HG02840 (cell line): ENCODE results near the gene KHDRBS2.

Experiments used
- ATAC-seq: cut with Tn5 transposase; IDR thresholded peaks from one replicate; pipeline ENCODE4 v1.9.1; 2021; ENCODE audit warnings: mild to moderate bottlenecking, moderate library complexity, moderate number of reproducible peaks; ENCODE audit not compliant: unreplicated experiment, low FRiP score

KHDRBS2 gene

DNA sequence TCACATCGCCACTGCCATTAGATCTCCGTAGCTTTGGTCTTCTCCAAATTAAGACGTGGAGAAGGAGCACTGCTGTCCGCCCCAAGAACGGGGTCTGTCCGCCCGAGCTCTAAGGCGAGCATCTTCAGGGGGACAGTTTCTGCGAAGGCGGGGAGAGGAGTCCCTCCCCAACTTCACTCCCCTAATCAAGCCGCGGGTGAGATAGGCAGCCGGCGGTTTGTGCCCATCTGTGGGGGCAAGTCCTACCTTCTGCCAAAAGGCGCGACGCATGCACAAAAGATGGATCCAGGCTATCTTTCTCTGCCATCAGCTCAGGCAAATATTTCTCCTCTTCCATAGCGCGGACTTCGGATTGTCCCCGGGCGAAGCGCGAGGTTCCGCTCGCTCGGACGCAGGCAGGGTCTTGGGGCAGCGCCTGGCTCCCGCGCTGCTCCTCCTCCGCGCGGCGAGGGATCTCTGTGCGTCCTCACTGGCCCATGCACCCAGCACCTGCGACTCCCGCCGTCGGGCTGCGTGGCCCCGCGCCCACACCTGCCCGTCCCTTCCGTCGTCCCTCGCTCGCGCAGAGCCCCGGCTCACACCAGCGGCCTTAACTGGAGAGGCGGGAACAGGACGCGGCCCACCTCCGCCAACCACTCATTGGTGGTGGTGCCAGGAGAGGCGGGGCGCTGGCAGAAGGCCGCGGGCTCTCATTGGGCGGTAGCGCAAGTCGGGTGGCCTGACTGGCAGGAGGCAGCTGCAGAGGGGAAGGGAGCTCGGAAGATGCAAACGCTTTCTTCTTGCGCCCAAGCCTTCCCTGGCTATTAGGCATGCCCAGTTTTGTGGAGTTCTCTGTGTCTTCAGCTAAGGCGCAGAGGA, at the start of gene KHDRBS2:
Gene KHDRBS2, minus strand, starts transcription at position 614 of the 858 bp plus-strand sequence.
- peak; percentile 100 for ATAC-seq

DNA sequence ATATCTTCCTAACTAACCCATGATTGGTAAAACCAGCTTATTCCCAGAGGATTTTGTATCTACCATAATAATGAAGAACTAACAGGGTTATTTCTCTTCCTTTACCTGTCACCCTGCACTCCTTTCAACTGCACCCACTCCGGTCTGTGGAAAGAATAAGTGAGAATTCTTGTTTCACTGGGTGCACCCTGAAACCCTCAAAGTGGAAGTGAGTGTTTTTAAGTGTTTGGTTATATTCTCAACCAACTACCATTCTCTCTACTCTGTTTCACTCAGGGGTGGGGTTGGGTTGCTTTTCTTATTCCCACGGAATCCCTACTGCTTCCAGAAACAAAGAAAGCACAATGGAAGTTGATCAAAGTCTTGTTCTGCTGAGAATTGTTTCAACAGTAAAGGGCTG, 42.6 kb upstream of the KHDRBS2 start:
- no peak for ATAC-seq

DNA sequence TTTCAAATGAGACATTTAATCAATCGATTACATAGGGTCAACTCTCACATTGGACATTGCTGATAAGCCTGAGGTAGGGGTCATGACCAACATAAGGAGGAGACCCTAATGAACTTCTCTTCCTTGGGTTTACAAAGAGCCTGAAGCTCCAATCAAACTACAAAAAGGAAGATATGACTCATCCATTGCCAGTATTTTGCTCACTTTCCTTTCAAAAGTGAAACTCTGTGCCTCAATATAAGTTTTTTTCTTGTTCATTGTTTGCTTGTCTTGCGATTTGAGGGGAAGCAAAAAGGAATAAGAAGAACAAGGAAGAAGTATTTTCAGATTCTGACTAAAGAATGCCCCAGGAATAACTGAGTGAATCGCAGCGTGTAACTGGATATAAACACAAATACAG, 38.8 kb upstream of the KHDRBS2 start:
- no peak for ATAC-seq

DNA sequence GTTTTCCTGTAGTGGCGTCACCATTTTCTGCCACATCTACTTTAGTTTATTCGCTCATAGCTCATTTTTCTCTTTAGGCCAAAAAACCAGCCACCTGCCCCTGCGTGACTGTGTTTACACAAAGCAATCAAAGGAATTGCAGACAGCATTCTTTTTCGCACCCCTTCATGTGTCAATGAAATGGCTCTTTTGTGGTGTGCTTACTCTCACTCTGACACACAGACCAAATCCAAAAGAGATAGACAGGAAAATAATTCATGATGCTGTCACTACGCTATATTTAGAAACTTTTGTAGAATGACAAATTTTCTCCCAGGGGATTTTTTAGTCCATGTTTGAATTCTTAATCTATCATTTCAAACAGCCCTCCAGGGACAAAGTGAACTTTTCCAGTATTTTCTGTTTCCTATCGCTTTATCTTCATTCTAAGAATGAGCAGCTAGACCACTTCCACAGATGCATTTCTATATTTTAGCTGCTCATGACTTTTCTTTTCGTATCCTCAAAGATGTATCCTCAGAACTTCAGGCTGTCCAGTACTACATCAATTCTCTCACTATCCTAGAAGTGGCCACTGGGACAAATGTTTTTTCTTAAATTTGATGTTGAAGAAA, 37.9 kb upstream of the KHDRBS2 start:
- no peak for ATAC-seq

DNA sequence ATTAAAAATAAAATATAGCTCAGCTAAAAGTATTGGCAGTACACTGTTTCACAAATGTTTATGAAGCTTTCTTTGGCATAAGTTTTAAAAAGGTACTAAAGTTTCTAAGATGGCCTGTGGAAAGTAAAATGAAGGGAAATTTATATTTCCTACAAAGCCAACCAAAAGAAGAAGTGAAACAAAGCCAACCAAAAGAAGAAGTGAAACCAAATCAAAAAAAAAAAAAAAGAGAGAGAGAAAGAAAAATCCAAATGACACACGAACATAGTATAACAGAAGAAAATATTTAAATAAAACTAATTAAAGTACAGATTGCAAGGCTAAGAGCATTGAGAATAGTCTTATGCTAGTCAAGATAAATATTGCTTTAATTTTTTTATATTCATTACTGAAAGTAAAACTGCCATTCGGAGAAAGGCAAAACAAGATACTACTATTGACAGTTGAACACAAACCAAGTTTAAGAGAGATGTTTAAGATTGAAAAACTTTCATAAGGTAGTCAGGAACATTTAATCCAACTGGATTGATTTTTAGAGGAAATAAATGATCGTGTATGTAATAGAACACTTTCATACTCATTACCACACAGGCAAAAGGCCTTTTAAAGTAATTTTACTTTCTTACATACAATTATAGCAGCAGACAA, 12.8 kb upstream of the KHDRBS2 start:
- ATAC-seq: peak; percentile 91

DNA sequence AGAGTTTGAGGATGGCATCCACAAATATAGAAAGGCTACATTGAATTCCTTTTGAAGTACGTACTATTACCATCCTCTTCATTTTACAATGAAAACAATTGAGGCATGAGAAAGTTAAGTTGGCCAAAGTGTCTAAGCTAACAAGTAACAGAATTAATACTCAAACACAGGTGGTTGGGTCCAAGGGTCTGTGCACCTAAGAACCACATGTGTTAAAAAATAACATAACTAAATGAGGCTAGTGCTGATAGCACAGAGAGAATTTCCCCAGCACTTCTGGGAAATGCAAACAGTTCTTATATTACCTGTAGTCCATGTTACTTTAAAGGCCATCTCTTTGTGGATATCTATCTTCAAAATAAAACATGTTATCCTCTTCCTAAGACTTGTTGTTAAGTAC, 10.5 kb upstream of the KHDRBS2 start:
- no peak for ATAC-seq

DNA sequence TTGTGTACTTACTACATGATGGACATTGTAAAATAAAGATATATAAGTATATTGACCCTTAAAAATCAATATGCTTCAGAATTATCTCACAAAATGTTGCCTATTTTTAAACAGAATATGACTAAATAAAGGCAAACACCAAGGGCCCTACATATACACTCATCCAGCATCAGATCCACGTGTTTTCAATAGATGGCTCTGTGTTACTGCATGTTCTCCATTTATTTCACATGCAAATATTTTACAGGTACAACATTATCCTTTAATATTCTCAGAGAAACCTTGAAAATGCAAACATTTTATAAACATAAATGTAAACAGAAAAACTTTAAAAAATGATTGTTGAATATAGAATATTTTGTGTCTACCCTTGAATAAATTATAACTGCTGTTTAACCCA, 2.9 kb upstream of the KHDRBS2 start:
- ATAC-seq: no peak

DNA sequence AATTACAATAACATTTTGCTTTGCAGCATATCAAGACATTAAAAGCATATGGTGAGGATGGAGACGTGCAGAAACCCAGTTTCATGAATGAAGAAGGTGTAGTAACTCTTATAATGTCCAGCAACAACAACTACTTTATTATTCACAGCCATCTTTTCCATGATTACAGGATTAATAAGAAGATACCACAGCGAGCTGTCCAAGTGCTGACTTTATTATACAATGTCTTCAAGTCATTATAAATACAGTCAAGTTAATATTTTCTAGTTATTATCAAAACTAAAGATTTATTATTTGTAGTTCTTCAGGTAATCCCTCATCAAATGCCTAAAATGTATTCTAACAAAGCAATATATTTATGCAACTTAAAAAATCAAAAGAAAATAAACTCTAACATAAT, 2.5 kb upstream of the KHDRBS2 start:
- ATAC-seq: no peak

DNA sequence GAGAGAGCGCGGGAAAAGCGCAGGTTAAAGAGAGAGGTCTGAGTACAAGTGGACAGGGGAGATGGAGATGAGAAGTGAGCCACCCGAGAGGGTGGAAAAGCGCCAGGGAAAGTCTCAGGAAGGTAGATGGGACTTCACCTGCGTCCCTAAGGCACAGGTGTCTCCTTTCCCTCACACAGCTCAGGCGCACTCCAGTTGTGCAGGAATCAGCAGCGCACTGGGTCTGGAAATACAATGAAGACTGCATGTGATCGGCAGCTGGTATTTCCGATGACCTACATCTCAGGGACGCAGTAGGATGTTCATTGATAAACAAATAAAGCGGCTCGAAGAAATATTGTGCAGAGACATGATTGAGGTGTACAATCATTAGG, 432 bp upstream of the KHDRBS2 start:
- ATAC-seq: peak; percentile 6

DNA sequence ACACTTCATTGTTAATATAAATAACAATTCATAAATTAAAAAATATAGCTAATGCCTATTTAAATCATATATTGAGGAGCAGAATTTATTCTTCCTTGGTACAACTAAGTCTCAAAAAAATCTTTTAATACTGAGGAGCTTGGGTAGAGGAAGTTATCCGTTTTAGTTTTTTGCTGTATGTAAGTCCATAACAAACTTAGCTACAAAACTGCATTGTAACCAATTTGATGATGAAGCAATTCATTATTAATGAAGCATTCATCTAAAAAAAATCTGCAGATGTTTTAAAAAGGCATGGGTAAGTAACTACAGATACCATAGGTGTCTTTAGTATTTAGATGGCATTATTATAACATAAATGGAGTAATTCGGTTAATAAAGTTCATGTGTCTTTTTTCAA, 1.3 kb downstream of the KHDRBS2 start:
- no peak for ATAC-seq

DNA sequence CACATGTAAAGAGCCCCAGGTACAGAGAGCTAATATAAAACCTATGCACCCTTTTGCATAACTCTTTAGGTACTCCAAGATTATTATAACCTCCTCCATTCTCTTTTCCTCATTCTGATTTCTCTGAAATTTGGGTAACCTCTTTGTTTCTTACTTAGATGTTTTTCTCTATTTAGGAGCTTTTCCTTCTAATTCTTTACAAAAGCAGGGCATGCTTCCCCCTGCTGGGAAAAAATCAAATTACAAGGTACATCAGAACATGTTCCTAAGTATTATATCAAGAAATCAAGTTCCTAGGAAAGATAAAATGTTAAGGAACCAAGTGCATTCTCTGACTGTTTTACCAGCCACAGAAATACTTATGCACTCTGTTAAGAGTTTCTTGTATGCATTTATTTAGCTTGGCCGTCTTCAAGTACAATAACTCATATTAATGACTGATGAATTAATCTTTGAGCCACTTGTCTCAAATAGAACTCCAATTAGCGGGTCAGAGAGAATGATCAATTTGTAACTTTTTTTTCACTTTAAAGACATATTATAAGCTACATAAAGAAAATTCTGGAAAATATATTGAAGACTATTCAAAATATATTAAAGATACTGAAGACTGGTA, 2.1 kb downstream of the KHDRBS2 start:
- no peak for ATAC-seq

DNA sequence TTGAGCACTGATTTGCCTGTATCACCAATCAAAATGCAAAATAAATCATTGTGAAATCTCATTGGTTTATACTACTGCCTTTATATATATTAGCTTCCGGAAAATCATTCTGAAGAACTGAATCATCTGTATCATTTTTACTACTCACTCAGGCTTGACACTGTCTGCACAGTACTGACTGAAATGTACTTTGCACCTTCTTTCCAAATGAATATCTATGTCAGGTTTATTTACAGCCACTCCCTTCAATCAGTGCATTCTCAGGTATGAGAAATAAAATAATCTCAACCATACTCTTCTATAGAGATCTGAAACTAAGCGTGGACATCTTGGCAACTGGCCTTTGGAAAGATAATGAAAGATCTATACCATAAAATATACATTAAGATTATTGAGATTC, 2.7 kb downstream of the KHDRBS2 start:
- ATAC-seq: no peak

DNA sequence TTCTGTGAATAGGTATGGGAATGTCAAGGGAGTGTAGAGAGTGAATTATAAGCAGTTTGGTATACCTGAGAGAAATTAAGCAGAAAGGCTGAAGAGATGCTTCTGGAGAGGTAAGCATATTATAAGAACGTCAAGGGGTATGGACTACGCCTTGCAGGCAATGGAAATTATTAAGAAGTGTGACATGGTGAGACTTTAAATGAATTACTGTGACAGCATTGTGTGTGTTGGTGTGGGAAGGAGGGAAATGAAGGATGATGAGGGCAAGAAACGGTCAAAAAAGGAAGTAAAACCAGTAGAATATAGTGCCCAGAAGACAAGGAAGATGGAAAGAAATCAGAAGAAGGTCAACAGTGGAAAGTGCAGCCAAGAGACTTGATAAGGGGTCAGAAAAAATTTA, 5.9 kb downstream of the KHDRBS2 start:
- ATAC-seq: no peak

DNA sequence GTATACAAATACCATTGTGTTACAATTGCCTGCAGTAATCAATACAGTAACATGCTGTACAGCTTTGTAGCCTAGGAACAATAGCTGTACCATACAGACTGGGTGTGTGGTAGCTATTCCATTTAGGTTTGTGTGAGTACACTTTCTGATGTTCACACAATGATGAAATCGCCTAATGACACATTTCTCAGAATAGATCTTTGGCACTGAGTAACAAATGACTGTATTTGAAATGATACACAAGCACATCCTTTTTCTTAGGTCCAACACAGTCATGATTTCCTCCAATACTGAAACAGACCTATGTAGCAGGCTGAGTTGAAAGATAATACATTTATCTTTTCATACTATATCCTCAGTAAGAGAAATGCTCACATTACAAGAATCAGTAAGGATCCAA, 13.9 kb downstream of the KHDRBS2 start:
- ATAC-seq: no peak

DNA sequence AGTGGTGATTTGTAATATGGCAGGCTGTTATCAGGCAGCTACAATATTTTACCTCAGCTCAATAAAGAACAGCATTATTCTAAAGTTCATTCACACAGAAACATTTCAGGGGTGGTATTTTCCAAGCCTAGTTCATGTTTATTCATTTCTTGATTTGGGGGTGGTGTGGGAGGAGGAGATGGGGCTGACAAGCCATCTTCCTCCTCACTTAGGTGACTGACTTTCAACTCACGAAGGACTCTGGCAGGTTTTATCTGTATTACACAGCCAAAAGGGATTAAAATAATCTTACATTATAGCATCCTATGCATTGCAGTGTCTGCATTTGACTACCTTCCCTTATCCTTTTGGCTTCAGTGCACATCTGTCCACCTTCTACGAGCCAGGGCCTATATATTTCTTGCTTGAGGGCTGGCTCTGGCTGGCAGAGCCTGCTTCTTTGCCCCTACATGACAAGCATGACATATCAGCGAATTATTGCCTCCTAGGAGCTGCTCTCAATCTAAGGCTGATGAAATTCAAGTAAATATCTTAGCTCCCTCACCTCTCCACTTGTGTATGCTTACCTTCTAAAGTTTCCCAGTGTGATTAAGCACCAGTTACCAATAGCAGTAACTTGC, 20.0 kb downstream of the KHDRBS2 start:
- no peak for ATAC-seq

DNA sequence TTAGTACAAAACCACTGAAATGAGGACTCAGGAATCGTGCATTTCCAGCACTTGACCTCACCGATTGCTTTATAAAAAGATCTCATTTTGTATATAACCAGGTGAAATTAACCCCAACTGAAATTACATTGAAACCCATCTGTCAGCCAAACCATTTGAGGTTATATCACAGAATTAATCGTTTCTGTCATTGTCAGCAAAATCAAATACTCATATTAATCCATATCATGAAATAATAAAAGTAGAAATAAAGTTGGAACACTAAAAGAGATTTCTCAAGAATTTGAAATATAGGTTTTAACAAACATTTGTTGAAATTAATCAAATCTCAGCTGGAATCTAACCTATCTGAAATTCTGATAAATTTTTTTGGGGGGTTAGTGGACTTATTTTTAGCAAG, 23.7 kb downstream of the KHDRBS2 start:
- no peak for ATAC-seq

DNA sequence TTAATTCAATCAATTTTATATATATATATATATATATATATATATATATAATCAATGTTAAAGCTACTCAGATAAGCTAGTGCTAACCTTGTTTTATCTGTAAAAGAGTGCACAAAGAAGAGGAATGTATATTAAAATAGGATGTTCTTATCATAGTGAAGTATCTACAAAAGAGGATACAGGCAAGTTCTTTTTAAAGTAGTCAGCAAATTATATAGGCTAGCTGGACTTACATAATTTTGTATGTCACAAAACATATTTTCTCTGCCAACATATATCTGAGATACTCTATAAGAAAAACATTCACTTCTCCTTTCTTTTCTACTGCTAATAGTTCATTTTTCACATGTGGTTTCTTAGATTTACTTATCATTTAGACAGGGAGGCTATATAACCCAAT, 39.9 kb downstream of the KHDRBS2 start:
- no peak for ATAC-seq

DNA sequence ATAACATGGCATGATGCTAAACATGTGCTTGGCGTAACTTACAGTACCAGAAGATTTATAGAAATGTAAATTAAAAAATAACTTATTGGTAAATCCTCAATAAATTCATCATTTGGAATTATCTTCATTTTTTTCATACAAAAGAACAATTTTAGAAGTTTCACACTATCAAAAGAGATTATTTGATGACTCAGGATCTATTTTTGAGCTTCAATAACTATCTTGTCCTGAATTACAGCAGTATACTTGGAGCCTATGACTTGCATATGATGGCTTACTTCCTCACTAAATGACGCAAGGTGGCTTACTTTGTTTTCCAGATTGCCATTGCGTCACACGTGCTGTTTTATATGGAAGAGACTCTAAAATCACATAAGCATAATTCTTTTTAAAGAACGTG, 49.2 kb downstream of the KHDRBS2 start:
- ATAC-seq: no peak

DNA sequence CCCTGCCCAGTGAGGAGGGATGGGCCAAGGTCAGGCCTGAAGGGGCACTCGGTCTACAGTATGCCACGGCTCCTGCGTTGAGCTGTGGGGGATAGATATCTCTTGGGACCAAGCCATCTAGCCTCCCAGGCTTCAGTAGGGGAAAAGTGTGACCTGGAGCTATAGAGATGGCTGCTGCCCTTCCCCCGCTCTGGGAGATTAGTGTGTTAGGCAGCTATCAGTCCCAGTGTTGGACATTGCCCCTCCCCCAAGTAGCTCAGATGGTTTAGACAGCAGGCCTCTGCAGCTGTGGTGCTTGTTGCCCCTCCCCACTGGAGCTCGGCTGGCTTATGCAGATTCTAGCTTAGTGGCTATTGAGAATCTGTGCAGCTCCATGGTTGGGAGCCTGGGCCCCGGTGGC, 56.8 kb downstream of the KHDRBS2 start:
- ATAC-seq: no peak

DNA sequence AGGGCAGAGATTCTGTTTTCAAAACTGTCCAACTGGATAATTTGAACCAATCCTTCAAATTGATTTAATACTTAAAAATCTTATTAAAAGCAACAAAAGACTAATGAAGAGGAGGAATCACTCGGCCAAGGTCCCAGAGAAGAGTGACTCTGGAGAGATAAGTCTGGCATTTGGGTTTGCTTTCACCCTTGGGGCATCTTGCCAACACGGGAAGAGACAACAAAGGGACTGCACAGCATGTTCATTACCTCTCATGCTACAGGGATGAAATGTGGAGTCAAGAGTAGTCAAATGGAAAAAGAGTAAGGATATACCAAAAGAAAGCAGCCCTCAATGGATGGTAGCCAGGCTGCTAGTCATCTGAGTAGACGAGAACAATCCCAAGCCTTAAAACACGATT, 68.2 kb downstream of the KHDRBS2 start:
- no peak for ATAC-seq

DNA sequence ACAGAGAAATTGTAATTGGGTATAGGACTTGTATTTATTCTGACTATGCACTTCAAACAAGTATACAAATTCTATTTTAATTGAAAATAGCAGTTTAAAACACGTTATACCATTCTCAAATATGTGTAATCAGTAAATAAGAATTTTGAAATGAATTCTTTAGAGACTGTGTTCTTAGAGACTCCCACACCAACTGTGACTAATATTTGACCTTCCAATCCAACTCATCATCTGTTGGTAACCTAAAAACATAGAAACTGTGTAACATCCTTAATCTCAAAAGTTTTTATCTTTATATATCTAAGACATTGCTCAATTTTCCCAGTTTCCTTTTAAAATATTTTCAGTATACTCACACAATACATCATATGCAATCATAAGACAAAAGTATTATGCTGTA, 83.9 kb downstream of the KHDRBS2 start:
- no peak for ATAC-seq
